Coronary artery (tissue), 2 donors: ENCODE data around the gene ZBTB48.

Source experiments
- DNase-seq: peaks from one replicate; pipeline ENCODE4 v3.0.0-alpha.2; 2017; ENCODE audit warnings: low spot score
- H3K27ac ChIP-seq, 2 donors: fragments of 200-600 bp; sonication (generic); one replicate each; pipeline ENCODE4 v1.5.1; 2016 to 2019
- H3K4me3 ChIP-seq: fragments of 200-600 bp; sonication (generic); 2 replicates; pipeline ENCODE4 v1.5.1; 2016; ENCODE audit warnings: mild to moderate bottlenecking, moderate library complexity
- TF ChIP-seq, protein P1 (sequence below): fragments of 200-600 bp; sonication (generic); IDR thresholded peaks from one replicate; pipeline ENCODE4 v1.5.1; 2019; ENCODE audit warnings: antibody characterized with exemption

The ZBTB48 gene

DNA sequence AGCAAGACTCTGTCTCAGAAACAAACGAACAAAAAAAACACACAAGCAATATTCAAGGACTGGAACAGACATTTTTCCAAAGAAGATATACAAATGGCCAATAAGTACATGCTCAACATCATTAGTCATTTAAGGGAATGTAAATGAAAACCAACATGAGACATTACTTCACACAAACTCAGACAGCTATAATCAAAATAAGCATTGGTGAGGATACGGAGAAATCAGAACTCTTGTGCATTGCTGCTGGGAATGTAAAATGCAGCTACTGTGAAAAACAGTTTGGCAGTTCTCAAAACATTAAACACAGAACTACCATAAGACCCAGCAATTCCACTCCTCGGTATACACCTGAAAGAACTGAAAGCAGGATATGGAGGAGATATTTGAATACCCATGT lies 40.8 kb upstream of the ZBTB48 start:
- no peak overlapping the region for H3K4me3 ChIP-seq
- TF ChIP-seq, protein P1, sequence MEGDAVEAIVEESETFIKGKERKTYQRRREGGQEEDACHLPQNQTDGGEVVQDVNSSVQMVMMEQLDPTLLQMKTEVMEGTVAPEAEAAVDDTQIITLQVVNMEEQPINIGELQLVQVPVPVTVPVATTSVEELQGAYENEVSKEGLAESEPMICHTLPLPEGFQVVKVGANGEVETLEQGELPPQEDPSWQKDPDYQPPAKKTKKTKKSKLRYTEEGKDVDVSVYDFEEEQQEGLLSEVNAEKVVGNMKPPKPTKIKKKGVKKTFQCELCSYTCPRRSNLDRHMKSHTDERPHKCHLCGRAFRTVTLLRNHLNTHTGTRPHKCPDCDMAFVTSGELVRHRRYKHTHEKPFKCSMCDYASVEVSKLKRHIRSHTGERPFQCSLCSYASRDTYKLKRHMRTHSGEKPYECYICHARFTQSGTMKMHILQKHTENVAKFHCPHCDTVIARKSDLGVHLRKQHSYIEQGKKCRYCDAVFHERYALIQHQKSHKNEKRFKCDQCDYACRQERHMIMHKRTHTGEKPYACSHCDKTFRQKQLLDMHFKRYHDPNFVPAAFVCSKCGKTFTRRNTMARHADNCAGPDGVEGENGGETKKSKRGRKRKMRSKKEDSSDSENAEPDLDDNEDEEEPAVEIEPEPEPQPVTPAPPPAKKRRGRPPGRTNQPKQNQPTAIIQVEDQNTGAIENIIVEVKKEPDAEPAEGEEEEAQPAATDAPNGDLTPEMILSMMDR, result no peak
- DNase-seq, result no peak
- H3K27ac ChIP-seq, result no peak overlapping the region

DNA sequence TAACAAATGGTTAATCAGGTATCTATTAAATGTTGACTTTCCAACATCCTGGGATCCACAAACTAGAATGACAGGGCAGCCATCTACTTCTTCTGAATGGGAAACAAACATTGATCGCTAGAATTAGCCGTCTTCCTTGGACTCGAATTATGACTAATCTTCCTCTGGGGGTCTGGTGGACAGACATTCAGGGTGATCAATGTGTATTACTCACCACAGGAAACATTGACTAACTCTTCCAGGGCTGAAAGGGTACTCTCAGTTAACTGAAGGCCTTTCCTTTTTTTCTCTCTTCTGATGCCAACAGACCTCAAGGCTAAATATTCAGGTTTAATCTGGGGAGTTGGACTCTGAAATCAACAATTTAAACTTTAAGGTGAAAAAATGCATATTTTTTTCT lies 35.0 kb upstream of the ZBTB48 start:
- TF ChIP-seq, protein P1, result no peak
- no peak overlapping the region for H3K4me3 ChIP-seq
- no peak for DNase-seq
- no peak overlapping the region for H3K27ac ChIP-seq

DNA sequence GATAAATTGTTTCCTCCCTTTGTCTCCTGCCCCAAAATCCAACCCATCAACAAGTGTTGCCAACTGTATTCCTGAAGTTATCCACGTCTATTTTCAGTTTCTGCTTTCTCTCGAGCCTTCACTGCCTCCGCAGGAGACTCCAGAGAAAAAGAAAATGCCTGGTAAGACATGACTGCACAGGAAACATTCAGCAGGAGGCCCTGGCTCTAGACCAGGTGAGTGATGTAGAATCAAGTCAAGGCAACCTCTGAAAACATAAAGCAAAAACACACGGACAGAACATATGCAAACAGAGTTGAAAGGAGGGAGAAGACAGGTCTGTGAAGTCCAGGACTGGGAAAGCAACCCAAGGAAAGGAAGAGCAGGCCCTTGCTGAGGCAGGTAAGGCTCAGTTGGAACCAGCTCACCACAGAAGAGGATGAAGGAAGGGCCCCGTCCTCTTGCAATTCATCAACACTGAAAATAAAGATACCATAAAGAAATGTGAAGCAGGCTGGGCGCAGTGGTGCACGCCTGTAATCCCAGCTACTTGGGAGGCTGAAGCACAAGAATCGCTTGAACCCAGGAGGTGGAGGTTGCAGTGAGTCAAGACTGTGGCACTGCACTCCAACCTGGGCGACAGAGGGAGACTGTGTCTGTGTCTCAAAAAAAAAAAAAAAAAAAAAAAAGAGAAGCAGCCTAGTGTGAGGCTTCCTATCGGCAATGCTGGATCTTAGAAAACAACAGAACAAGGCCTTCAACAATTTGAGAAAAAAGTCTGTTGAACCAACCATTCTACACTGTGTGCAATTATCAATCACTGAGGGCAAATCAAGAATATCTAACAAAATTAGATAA lies 34.3 kb upstream of the ZBTB48 start:
- TF ChIP-seq, protein P1, result no peak
- DNase-seq, result no peak
- Histone ChIP-seq H3K4me3 (no peak overlapping the region), H3K27ac (no peak overlapping the region)

DNA sequence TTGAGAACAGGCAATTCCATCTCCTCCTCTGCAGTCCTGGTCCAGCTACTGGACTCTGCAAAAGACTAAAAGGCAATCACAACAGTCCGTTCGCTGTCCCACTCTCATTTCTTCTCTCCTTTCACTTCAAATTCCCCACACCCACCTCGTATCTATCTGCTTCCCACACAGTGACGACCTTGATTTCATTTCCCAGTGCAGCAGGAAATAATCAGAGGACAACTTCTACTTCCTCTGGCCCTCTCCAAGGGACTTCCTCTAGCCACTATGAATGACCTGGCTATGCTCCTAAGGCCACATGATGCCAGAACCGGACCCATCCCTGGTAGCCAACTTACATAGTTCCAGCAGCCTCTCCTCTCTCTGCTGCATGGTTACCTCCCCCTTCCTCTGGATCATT lies 33.5 kb upstream of the ZBTB48 start:
- Histone ChIP-seq H3K27ac (no peak overlapping the region), H3K4me3 (no peak overlapping the region)
- TF ChIP-seq, protein P1, result no peak
- DNase-seq, result no peak

DNA sequence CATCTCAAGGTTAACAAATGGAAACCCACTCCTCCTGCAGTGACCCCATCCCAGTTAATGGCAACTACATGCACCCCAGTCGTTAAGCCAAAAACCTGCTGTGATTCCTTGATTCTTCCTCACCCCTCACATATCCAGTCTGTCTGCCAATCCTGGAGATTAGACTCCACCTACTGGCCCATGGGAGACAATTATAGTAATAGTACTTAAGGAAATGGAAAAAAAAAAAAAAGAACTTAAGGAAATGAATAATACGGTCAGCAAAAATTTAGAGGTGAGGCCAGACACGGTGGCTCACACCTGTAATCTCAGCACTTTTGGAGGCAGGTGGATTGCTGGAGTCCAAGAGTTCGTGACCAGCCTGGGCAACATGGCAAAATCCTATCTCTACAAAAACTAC lies 32.5 kb upstream of the ZBTB48 start:
- H3K27ac ChIP-seq, result no peak overlapping the region
- no peak for DNase-seq
- H3K4me3 ChIP-seq, result no peak overlapping the region
- TF ChIP-seq, protein P1, result no peak

DNA sequence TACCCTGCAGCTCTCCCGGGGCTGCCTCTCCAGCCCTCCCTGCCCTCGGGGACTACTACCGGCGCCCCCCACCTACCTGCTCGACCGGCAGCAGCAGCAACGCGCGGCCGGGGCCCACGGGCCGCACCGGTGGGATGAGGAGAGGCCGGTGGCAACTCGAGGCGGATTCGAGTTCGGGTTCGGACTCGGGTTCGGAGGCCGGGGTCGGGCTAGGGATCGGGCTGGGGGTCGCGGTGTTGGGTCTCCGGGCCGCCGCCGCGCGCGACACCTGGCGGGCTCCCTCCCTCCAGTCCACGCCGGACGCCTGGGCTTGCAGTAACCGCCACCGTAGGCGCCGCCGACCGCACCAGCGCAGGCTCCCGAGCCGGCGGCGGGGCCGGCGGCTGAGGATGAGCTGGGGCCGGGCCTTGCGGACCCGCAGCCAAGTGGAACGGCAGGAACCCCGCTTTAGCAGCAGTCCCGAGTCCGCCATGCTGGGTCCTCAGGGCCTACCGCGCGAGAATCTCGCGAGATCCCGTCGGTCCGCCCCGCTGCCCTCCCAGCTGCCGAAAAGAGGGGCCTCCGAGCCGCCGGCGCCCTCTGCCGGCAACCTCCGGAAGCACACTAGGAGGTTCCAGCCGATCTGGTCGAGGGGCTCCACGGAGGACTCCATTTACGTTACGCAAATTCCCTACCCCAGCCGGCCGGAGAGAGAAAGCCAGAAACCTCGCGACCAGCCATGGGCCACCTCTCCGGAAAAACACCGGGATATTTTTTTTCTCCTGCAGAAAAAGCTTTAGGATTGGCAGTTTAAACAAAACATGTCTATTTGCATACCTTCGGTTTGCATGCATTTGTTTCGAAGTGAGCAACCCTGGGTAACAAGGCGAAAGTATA lies 25.5 kb upstream of the ZBTB48 start, which contains the start of gene NOL9:
Gene NOL9, minus strand, starts transcription at position 483 of the 876 bp plus-strand sequence. Its CDS starts 11 bp downstream, at position 472.
- H3K27ac ChIP-seq, result peak within 1 kb of the TSS; percentile 57 to 85
- H3K4me3 ChIP-seq, result peak within 1 kb of the TSS; percentile 94
- TF ChIP-seq, protein P1, result peak; percentile 89
- peak; percentile 92 for DNase-seq
